Measurements from ENCODE around the gene RAB3D.
"Not testable (repeated sequence)": the region's sequence is repeated elsewhere in the genome, so short reads cannot be mapped to it uniquely, and the experiment has no call there.

The RAB3D gene

GRCh38 chr19:11379857-11380350 lies 40.4 kb upstream of the RAB3D start:
- no peak for TF ChIP-seq CTCF (conservative IDR thresholded peaks at IDR 0.05; ENCODE audit: low read length)
- no peak for DNase-seq (ENCODE audit: low read depth)
- no peak overlapping the region for H3K4me3 ChIP-seq (ENCODE audit: low read length)

GRCh38 chr19:11379269-11379845 lies 39.9 kb upstream of the RAB3D start:
- H3K4me3 ChIP-seq (ENCODE audit: low read length); DNase-seq (ENCODE audit: low read depth): not testable (repeated sequence)

GRCh38 chr19:11378319-11379189 lies 39.1 kb upstream of the RAB3D start:
- DNase-seq (ENCODE audit: low read depth), result peak; percentile 66
- TF ChIP-seq CTCF (conservative IDR thresholded peaks at IDR 0.05; ENCODE audit: low read length), result peak; percentile 43
- no peak overlapping the region for H3K4me3 ChIP-seq (ENCODE audit: low read length)

GRCh38 chr19:11377756-11378155 lies 38.3 kb upstream of the RAB3D start:
- no peak for TF ChIP-seq CTCF (conservative IDR thresholded peaks at IDR 0.05; ENCODE audit: low read length)
- H3K4me3 ChIP-seq (ENCODE audit: low read length), result no peak overlapping the region
- peak; percentile 20 for DNase-seq (ENCODE audit: low read depth)

- TF ChIP-seq CTCF (conservative IDR thresholded peaks at IDR 0.05; ENCODE audit: low read length), result no peak
- DNase-seq (ENCODE audit: low read depth), result peak; percentile 89
- H3K4me3 ChIP-seq (ENCODE audit: low read length), result no peak overlapping the region
Measured at GRCh38 chr19:11377237-11377636, 37.8 kb upstream of the RAB3D start.

GRCh38 chr19:11375143-11375948 lies 35.9 kb upstream of the RAB3D start:
- peak overlapping the region; percentile 47 for H3K4me3 ChIP-seq (ENCODE audit: low read length)
- TF ChIP-seq CTCF (conservative IDR thresholded peaks at IDR 0.05; ENCODE audit: low read length), result no peak
- no peak for DNase-seq (ENCODE audit: low read depth)

GRCh38 chr19:11374433-11375142 lies 35.1 kb upstream of the RAB3D start, which contains the start of gene SWSAP1:
TSS of gene SWSAP1 (plus strand) at chr19:11374666. CDS start at chr19:11374681, 15 bp downstream.
- H3K4me3 ChIP-seq (ENCODE audit: low read length), result peak within 1 kb of the TSS; percentile 87
- peak; percentile 99 for DNase-seq (ENCODE audit: low read depth)
- TF ChIP-seq CTCF (conservative IDR thresholded peaks at IDR 0.05; ENCODE audit: low read length), result no peak
